ENCODE data around the gene TGFBR2.

TGFBR2 gene

DNA sequence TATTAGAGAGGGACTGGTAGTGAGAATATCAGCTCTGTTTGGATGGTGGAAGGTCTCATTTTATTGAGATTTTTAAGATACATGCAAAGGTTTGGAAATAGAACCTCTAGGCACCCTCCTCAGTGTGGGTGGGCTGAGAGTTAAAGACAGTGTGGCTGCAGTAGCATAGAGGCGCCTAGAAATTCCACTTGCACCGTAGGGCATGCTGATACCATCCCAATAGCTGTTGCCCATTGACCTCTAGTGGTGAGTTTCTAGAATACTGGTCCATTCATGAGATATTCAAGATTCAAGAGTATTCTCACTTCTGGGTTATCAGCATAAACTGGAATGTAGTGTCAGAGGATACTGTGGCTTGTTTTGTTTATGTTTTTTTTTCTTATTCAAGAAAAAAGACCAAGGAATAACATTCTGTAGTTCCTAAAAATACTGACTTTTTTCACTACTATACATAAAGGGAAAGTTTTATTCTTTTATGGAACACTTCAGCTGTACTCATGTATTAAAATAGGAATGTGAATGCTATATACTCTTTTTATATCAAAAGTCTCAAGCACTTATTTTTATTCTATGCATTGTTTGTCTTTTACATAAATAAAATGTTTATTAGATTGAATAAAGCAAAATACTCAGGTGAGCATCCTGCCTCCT is 87.2 kb downstream of the TGFBR2 start (continued):
- TF ChIP-seq, protein P1, sequence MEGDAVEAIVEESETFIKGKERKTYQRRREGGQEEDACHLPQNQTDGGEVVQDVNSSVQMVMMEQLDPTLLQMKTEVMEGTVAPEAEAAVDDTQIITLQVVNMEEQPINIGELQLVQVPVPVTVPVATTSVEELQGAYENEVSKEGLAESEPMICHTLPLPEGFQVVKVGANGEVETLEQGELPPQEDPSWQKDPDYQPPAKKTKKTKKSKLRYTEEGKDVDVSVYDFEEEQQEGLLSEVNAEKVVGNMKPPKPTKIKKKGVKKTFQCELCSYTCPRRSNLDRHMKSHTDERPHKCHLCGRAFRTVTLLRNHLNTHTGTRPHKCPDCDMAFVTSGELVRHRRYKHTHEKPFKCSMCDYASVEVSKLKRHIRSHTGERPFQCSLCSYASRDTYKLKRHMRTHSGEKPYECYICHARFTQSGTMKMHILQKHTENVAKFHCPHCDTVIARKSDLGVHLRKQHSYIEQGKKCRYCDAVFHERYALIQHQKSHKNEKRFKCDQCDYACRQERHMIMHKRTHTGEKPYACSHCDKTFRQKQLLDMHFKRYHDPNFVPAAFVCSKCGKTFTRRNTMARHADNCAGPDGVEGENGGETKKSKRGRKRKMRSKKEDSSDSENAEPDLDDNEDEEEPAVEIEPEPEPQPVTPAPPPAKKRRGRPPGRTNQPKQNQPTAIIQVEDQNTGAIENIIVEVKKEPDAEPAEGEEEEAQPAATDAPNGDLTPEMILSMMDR (tag by site-specific recombination; IDR thresholded peaks at IDR 0.05) = peak; percentile 39; the same call in 1 of the 2 replicates
- no peak for TF ChIP-seq ZNF16 (tag by site-specific recombination; IDR thresholded peaks at IDR 0.05; ENCODE audit: low read depth)
- TF ChIP-seq ZNF843 (tag by site-specific recombination; IDR thresholded peaks at IDR 0.05) = no peak
- TF ChIP-seq ZNF664 (tag by site-specific recombination; IDR thresholded peaks at IDR 0.05) = no peak

- CTCF ChIA-PET = interaction anchor here (0.6 to 5.4 kb wide), 17 partner anchors 15 to 685 kb away, joined by 3 to 28 read pairs (median 3); no protein-coding TSS in a partner anchor
- H3K36me3 ChIP-seq (ENCODE audit: control insufficient read depth in 2 of 2, insufficient read depth in 1 of 2, low read length in 2 of 2) = peaks cover 0 to 39% of the 10 kb centered on the region in 2 experiments; a peak in 1 of 3 replicates
- POLR2A ChIA-PET = no interaction called here
Measured at GRCh38 chr3:30694148-30694547, 87.7 kb downstream of the TGFBR2 start.

GRCh38 chr3:30694668-30695067 is 88.3 kb downstream of the TGFBR2 start:
- no peak overlapping the region for H3K27ac ChIP-seq (ENCODE audit: extremely low read depth, low read depth, low read length)
- peaks cover 0 to 39% of the 10 kb centered on the region in 2 experiments; a peak in 1 of 3 replicates for H3K36me3 ChIP-seq (ENCODE audit: control insufficient read depth in 2 of 2, insufficient read depth in 1 of 2, low read length in 2 of 2)
- H3K4me3 ChIP-seq (ENCODE audit: low read depth, low read length) = no peak overlapping the region
- POLR2A ChIA-PET = no interaction called here
- no peaks in the 10 kb centered on the region for H3K9me3 ChIP-seq (ENCODE audit: control insufficient read depth, insufficient read depth, low read depth, low read length)
- no peaks in the 10 kb centered on the region for H3K4me1 ChIP-seq (ENCODE audit: control insufficient read depth, insufficient read depth, low read length)
- no peak for TF ChIP-seq ZSCAN23 (tag by site-specific recombination; IDR thresholded peaks at IDR 0.05)
- TF ChIP-seq, protein P2, sequence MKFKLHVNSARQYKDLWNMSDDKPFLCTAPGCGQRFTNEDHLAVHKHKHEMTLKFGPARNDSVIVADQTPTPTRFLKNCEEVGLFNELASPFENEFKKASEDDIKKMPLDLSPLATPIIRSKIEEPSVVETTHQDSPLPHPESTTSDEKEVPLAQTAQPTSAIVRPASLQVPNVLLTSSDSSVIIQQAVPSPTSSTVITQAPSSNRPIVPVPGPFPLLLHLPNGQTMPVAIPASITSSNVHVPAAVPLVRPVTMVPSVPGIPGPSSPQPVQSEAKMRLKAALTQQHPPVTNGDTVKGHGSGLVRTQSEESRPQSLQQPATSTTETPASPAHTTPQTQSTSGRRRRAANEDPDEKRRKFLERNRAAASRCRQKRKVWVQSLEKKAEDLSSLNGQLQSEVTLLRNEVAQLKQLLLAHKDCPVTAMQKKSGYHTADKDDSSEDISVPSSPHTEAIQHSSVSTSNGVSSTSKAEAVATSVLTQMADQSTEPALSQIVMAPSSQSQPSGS (tag by site-specific recombination; IDR thresholded peaks at IDR 0.05; ENCODE audit: low read depth) = no peak
- TF ChIP-seq BCL11B (tag by site-specific recombination; IDR thresholded peaks at IDR 0.05; ENCODE audit: low read depth) = no peak
- TF ChIP-seq KLF8 (tag by site-specific recombination; IDR thresholded peaks at IDR 0.05) = no peak
- TF ChIP-seq ZNF660 (tag by site-specific recombination; IDR thresholded peaks at IDR 0.05) = no peak
- TF ChIP-seq, protein P3, sequence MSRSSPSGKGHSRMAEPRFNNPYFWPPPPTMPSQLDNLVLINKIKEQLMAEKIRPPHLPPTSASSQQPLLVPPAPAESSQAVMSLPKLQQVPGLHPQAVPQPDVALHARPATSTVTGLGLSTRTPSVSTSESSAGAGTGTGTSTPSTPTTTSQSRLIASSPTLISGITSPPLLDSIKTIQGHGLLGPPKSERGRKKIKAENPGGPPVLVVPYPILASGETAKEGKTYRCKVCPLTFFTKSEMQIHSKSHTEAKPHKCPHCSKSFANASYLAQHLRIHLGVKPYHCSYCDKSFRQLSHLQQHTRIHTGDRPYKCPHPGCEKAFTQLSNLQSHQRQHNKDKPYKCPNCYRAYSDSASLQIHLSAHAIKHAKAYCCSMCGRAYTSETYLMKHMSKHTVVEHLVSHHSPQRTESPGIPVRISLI (tag by site-specific recombination; IDR thresholded peaks at IDR 0.05) = no peak
- TF ChIP-seq KLF9 (tag by site-specific recombination; IDR thresholded peaks at IDR 0.05; ENCODE audit: low read depth) = no peak
- TF ChIP-seq ZNF341 (tag by site-specific recombination; IDR thresholded peaks at IDR 0.05; ENCODE audit: low read depth) = no peak
- TF ChIP-seq, protein P4, sequence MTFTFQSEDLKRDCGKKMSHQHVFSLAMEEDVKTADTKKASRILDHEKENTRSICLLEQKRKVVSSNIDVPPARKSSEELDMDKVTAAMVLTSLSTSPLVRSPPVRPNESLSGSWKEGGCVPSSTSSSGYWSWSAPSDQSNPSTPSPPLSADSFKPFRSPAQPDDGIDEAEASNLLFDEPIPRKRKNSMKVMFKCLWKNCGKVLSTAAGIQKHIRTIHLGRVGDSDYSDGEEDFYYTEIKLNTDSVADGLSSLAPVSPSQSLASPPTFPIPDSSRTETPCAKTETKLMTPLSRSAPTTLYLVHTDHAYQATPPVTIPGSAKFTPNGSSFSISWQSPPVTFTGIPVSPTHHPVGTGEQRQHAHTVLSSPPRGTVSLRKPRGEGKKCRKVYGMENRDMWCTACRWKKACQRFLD (tag by site-specific recombination; IDR thresholded peaks at IDR 0.05) = no peak
- TF ChIP-seq ZNF621 (tag by site-specific recombination; IDR thresholded peaks at IDR 0.05) = no peak
- no peak for TF ChIP-seq ZSCAN4 (tag by site-specific recombination; IDR thresholded peaks at IDR 0.05)
- TF ChIP-seq ZNF701 (tag by site-specific recombination; IDR thresholded peaks at IDR 0.05) = no peak
- CTCF ChIA-PET = interaction anchor here (0.6 to 5.4 kb wide), 6 partner anchors 131 to 683 kb away, joined by 3 to 28 read pairs (median 3); no protein-coding TSS in a partner anchor

More at GRCh38 chr3:30694148-30694547, 87.7 kb downstream of the TGFBR2 start:
- no peaks in the 10 kb centered on the region for H3K9me3 ChIP-seq (ENCODE audit: control insufficient read depth, insufficient read depth, low read depth, low read length)
- no peak overlapping the region for H3K27ac ChIP-seq (ENCODE audit: extremely low read depth, low read depth, low read length)
- TF ChIP-seq ZNF660 (tag by site-specific recombination; IDR thresholded peaks at IDR 0.05) = no peak
- TF ChIP-seq ZNF26 (tag by site-specific recombination; IDR thresholded peaks at IDR 0.05) = no peak
- TF ChIP-seq ZNF37A (tag by site-specific recombination; IDR thresholded peaks at IDR 0.05) = no peak
- TF ChIP-seq ZNF658 (tag by site-specific recombination; IDR thresholded peaks at IDR 0.05) = no peak
- TF ChIP-seq ZNF394 (tag by site-specific recombination; IDR thresholded peaks at IDR 0.05; ENCODE audit: borderline replicate concordance) = no peak
- no peak for TF ChIP-seq SCRT1 (tag by site-specific recombination; IDR thresholded peaks at IDR 0.05; ENCODE audit: borderline replicate concordance)
- no peak for TF ChIP-seq ZNF510 (tag by site-specific recombination; IDR thresholded peaks at IDR 0.05; ENCODE audit: insufficient replicate concordance)
- TF ChIP-seq ZNF654 (tag by site-specific recombination; IDR thresholded peaks at IDR 0.05; ENCODE audit: low read depth) = no peak
- no peak for TF ChIP-seq ZNF175 (tag by site-specific recombination; IDR thresholded peaks at IDR 0.05)
- no peak for TF ChIP-seq ZNF48 (tag by site-specific recombination; IDR thresholded peaks at IDR 0.05)
- no peak for TF ChIP-seq ZNF174 (tag by site-specific recombination; IDR thresholded peaks at IDR 0.05)
- no peak for TF ChIP-seq ZBTB20 (tag by site-specific recombination; IDR thresholded peaks at IDR 0.05)
- TF ChIP-seq ZNF707 (tag by site-specific recombination; IDR thresholded peaks at IDR 0.05) = no peak
- no peak for TF ChIP-seq ZNF521 (tag by site-specific recombination; IDR thresholded peaks at IDR 0.05)
- TF ChIP-seq ZNF747 (tag by site-specific recombination; IDR thresholded peaks at IDR 0.05) = no peak
- no peak for TF ChIP-seq ZNF169 (tag by site-specific recombination; IDR thresholded peaks at IDR 0.05)
- H3K4me1 ChIP-seq (ENCODE audit: control insufficient read depth, insufficient read depth, low read length) = no peaks in the 10 kb centered on the region
- no peak overlapping the region for H3K4me3 ChIP-seq (ENCODE audit: low read depth, low read length)

All from HEK293 (cell line).